C1 segment of cervical spinal cord (tissue), 14 donors: Measurements from ENCODE around the gene AFAP1.
A peak's percentile ranks its signal among the peaks of the same experiment; 100 is the strongest.

Experiments
- DNase-seq, 14 donors: peaks; one replicate each; lab custom pipeline; 2025; lab: John Stamatoyannopoulos, UW

Gene AFAP1

GRCh38 chr4:7968262-7968896 lies 28.7 kb upstream of the AFAP1 start:
- DNase-seq: no peak

- peak in 4 of 14 donors; percentile 7 to 86 (median 28) for DNase-seq
Observed at GRCh38 chr4:7967501-7968261, 28.0 kb upstream of the AFAP1 start.

- DNase-seq: no peak
Observed at GRCh38 chr4:7967063-7967440, 27.4 kb upstream of the AFAP1 start.

- no peak for DNase-seq
Observed at GRCh38 chr4:7966281-7967062, 26.8 kb upstream of the AFAP1 start.

- no peak for DNase-seq
Observed at GRCh38 chr4:7964890-7965662, 25.4 kb upstream of the AFAP1 start.

GRCh38 chr4:7964459-7964858 lies 24.8 kb upstream of the AFAP1 start:
- no peak for DNase-seq

- DNase-seq: no peak
Observed at GRCh38 chr4:7963691-7964090, 24.0 kb upstream of the AFAP1 start.

GRCh38 chr4:7962609-7963508 lies 23.2 kb upstream of the AFAP1 start:
- DNase-seq: no peak

GRCh38 chr4:7960790-7961655 lies 21.4 kb upstream of the AFAP1 start:
- peak in 6 of 14 donors; percentile 36 to 76 (median 64) for DNase-seq

GRCh38 chr4:7960017-7960789 lies 20.5 kb upstream of the AFAP1 start:
- DNase-seq: no peak

- no peak for DNase-seq
Observed at GRCh38 chr4:7959078-7959477, 19.4 kb upstream of the AFAP1 start.

GRCh38 chr4:7956934-7957656 lies 17.4 kb upstream of the AFAP1 start:
- no peak for DNase-seq

GRCh38 chr4:7956270-7956808 lies 16.7 kb upstream of the AFAP1 start:
- peak in 7 of 14 donors; percentile 9 to 93 (median 40) for DNase-seq

GRCh38 chr4:7955393-7955792 lies 15.7 kb upstream of the AFAP1 start:
- no peak for DNase-seq

- DNase-seq: no peak
Observed at GRCh38 chr4:7952615-7953014, 13.0 kb upstream of the AFAP1 start.

GRCh38 chr4:7950301-7951092 lies 10.8 kb upstream of the AFAP1 start:
- DNase-seq: no peak

GRCh38 chr4:7949759-7950158 lies 10.1 kb upstream of the AFAP1 start:
- no peak for DNase-seq
